SU-DHL-6 (cell line): ENCODE data around the gene TFPI2.

Source experiments
- H2AFZ ChIP-seq: fragments of 200-600 bp; sonication (generic); 2 replicates; pipeline ENCODE4 v1.6.1; 2014; ENCODE audit warnings: low read depth, mild to moderate bottlenecking, moderate library complexity, mixed read lengths, antibody characterized with exemption, low read length; ENCODE audit not compliant: severe bottlenecking
- H3F3A ChIP-seq: fragments of 200-600 bp; shearing (Covaris generic); 2 replicates; pipeline ENCODE4 v1.6.0; 2016; ENCODE audit warnings: antibody characterized with exemption, mild to moderate bottlenecking; ENCODE audit not compliant: insufficient read depth
- H3K27ac ChIP-seq: fragments of 200-600 bp; sonication (generic); 2 replicates; pipeline ENCODE4 v1.5.1; 2016; ENCODE audit warnings: low read depth, mild to moderate bottlenecking, low read length, moderate library complexity, mixed read lengths
- H3K27me3 ChIP-seq: fragments of 200-600 bp; sonication (generic), shearing (Covaris generic); 2 replicates; pipeline ENCODE4 v1.6.0; 2014; ENCODE audit warnings: mild to moderate bottlenecking, low read length
- H3K36me3 ChIP-seq: fragments of 200-600 bp; sonication (generic); 2 replicates; pipeline ENCODE4 v1.6.1; 2014; ENCODE audit warnings: mild to moderate bottlenecking, low read length, mixed read lengths
- H3K4me2 ChIP-seq: fragments of 300-600, 200-600 bp; shearing (Covaris generic), sonication (generic); 2 replicates; pipeline ENCODE4 v1.6.0; 2014; ENCODE audit warnings: low read length, low read depth, mild to moderate bottlenecking; ENCODE audit not compliant: poor library complexity, severe bottlenecking
- H3K4me3 ChIP-seq: fragments of 200-600 bp; sonication (generic); 2 replicates; pipeline ENCODE4 v1.5.1; 2014; ENCODE audit warnings: antibody characterized with exemption, low read length, mild to moderate bottlenecking, mixed read lengths; ENCODE audit not compliant: insufficient read depth, poor library complexity, severe bottlenecking
- H3K79me2 ChIP-seq: fragments of 200-600 bp; sonication (generic); 2 replicates; pipeline ENCODE4 v1.6.1; 2014; ENCODE audit warnings: mild to moderate bottlenecking, low read length, moderate library complexity; ENCODE audit not compliant: insufficient read depth
- H3K9ac ChIP-seq: fragments of 200-600 bp; sonication (generic); 2 replicates; pipeline ENCODE4 v1.7.0; 2014; ENCODE audit warnings: mild to moderate bottlenecking, low read length
- H3K9me2 ChIP-seq: fragments of 200-600 bp; sonication (generic); replicated peaks from 2 replicates; pipeline ENCODE4 v1.6.1; 2014; ENCODE audit warnings: low read length; ENCODE audit not compliant: insufficient read depth
- H3K9me3 ChIP-seq: fragments of 200-600 bp; sonication (generic); 2 replicates; pipeline ENCODE4 v1.6.1; 2014; ENCODE audit warnings: low read length, mixed read lengths; ENCODE audit not compliant: insufficient read depth
- H4K20me1 ChIP-seq: fragments of 200-600 bp; sonication (generic); 2 replicates; pipeline ENCODE4 v1.6.1; 2014; ENCODE audit warnings: low read depth, mild to moderate bottlenecking, antibody characterized with exemption, low read length, moderate library complexity, mixed read lengths
- CTCF ChIP-seq: fragments of 200-600 bp; sonication (generic); IDR thresholded peaks from one replicate; pipeline ENCODE4 v1.5.1; 2017; ENCODE audit warnings: antibody characterized with exemption, mild to moderate bottlenecking, low read length, moderate library complexity; ENCODE audit not compliant: insufficient read depth, poor library complexity, severe bottlenecking
- EZH2phosphoT487 ChIP-seq: fragments of 200-600 bp; sonication (generic), shearing (Covaris generic); conservative IDR thresholded peaks from 2 replicates; pipeline ENCODE4 v1.6.1; 2018; ENCODE audit warnings: mild to moderate bottlenecking, antibody characterized with exemption, low read length, moderate library complexity, mixed read lengths

Gene TFPI2

DNA sequence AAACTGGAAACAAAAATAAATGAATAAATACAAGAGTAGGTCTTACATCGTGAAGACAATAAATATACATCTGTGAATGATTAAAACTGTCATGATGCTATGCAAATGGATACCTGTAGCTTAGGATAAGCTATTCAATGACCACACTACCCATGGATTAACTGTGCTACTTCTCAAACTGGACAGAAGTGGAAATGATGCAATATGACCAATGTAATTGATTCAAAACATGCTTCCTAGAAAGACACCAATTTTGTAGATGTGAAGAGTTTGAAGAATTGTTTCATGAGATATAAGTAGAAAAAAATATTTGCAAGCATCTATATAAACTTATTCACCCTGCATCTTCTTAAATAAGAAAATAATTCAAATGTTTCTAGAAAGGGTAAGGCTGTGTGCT is 36.1 kb downstream of the TFPI2 start:
- Histone ChIP-seq H3K27me3 (no peaks in the 10 kb centered on the region), H3K4me3 (no peak overlapping the region), H3K9me2 (no peaks in the 10 kb centered on the region), H3K4me2 (no peak overlapping the region), H2AFZ (no peak overlapping the region), H3K79me2 (no peaks in the 10 kb centered on the region), H3F3A (no peaks in the 10 kb centered on the region), H4K20me1 (no peaks in the 10 kb centered on the region), H3K9ac (no peak overlapping the region), H3K9me3 (no peaks in the 10 kb centered on the region), H3K36me3 (no peaks in the 10 kb centered on the region), H3K27ac (no peak overlapping the region)
- TF ChIP-seq EZH2phosphoT487 (no peak), CTCF (no peak)

GRCh38 chr7:93851536-93851935 is 39.0 kb downstream of the TFPI2 start:
- no peaks in the 10 kb centered on the region for H3K36me3 ChIP-seq
- TF ChIP-seq EZH2phosphoT487 (no peak), CTCF (no peak)
- H2AFZ ChIP-seq, result no peak overlapping the region
- no peak overlapping the region for H3K27ac ChIP-seq
- H3K9me2 ChIP-seq, result no peaks in the 10 kb centered on the region
- H3K4me3 ChIP-seq, result no peak overlapping the region
- no peaks in the 10 kb centered on the region for H3K27me3 ChIP-seq
- H3K4me2 ChIP-seq, result no peak overlapping the region
- H3K9me3 ChIP-seq, result no peaks in the 10 kb centered on the region
- H3F3A ChIP-seq, result no peaks in the 10 kb centered on the region
- H3K9ac ChIP-seq, result no peak overlapping the region
- no peaks in the 10 kb centered on the region for H3K79me2 ChIP-seq
- H4K20me1 ChIP-seq, result no peaks in the 10 kb centered on the region

DNA sequence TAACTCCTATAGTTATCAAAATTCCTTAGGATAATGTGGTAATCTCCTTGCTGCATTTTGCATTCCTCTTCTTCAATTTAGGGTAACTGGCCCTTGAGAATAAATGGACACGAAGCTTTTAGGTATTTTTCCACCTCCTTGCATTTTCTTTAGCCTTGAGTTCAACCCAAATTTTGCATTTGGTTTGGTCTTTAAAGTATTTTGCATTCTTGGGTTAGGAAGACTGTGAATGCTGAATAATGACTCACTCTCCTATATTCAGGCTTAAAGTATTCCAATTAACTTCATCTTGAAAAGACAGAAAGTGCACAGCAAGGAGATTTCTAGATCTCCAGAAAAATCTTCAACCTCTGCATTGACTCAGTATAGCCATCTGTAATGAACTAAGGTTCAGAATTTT is 47.3 kb downstream of the TFPI2 start:
- no peaks in the 10 kb centered on the region for H4K20me1 ChIP-seq
- H3K9me2 ChIP-seq, result no peaks in the 10 kb centered on the region
- no peak overlapping the region for H3K4me2 ChIP-seq
- H3K79me2 ChIP-seq, result no peaks in the 10 kb centered on the region
- no peaks in the 10 kb centered on the region for H3K9me3 ChIP-seq
- no peak for TF ChIP-seq EZH2phosphoT487
- H3K27me3 ChIP-seq, result no peaks in the 10 kb centered on the region
- H3K36me3 ChIP-seq, result no peaks in the 10 kb centered on the region
- H2AFZ ChIP-seq, result no peak overlapping the region
- H3F3A ChIP-seq, result no peaks in the 10 kb centered on the region
- no peak overlapping the region for H3K27ac ChIP-seq
- no peak overlapping the region for H3K9ac ChIP-seq
- no peak overlapping the region for H3K4me3 ChIP-seq

GRCh38 chr7:93838966-93839365 is 51.6 kb downstream of the TFPI2 start:
- Histone ChIP-seq H3K27me3 (no peaks in the 10 kb centered on the region), H3K9ac (no peak overlapping the region), H4K20me1 (no peaks in the 10 kb centered on the region), H3K9me3 (no peaks in the 10 kb centered on the region), H3K4me3 (no peak overlapping the region), H3K27ac (no peak overlapping the region), H3F3A (no peaks in the 10 kb centered on the region), H3K9me2 (no peaks in the 10 kb centered on the region), H3K36me3 (no peaks in the 10 kb centered on the region), H3K79me2 (no peaks in the 10 kb centered on the region), H3K4me2 (no peak overlapping the region), H2AFZ (no peak overlapping the region)
- TF ChIP-seq CTCF, result no peak
- TF ChIP-seq EZH2phosphoT487, result no peak
